Measurements from ENCODE around the gene CLN3. TPM values are rescaled to one million over a fixed set of nuclear protein-coding genes. Genes with fewer than 3 reads are reported as not detected.
"Not testable (repeated sequence)": the region's sequence is repeated elsewhere in the genome, so short reads cannot be mapped to it uniquely, and the experiment has no call there.

Gene CLN3
- total RNA-seq, 1 donor from 2014 or later = 38.1 TPM

GRCh38 chr16:28494121-28494851 lies 2.4 kb upstream of the CLN3 start, which contains the start of gene APOBR:
Gene APOBR, plus strand, starts transcription at chr16:28494643. Its CDS starts 39 bp downstream, at chr16:28494682.
- DNase-seq (ENCODE audit: low spot score) = peak; percentile 65

DNA sequence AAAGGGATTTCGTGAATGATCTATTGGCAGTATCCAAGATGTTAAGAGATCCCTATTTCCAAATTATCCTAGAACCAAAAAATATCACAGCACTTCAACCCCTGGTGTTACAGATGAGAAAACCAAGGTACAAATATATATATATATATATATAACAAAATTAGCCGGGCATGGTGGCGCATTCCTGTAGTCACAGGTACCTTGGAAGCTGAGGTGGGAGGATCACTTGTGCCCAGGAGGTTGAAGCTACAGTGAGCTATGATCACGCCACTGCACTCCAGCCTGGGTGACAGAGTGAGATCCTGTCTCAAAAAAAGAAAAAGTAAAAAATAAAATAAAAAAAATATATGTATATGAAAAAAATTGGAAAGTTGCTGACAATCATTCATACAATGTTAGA lies 637 bp upstream of the CLN3 start:
- DNase-seq (ENCODE audit: low spot score) = no peak

- DNase-seq (ENCODE audit: low spot score) = peak; percentile 18
Measured at GRCh38 chr16:28491230-28491969, 474 bp downstream of the CLN3 start.

DNA sequence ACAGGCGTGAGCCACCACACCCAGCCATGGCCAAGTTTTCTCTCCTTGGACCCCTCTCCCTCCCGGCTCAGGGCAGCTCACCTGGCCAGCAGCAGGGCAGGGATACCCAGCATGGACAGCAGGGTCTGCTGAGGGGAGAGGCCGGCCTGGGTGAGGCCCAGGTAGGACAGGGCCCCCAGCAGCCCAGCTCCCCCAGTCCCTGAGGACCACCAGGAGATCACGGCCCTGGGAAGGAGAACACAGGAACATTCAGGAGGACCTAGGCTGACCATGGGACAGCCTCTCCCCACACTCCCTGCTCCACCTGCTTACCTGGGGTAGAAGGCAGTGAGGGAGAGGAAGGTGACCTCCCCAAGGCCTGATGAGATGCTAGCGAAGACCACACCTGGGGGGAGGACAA lies 5.6 kb downstream of the CLN3 start:
- DNase-seq (ENCODE audit: low spot score) = no peak

GRCh38 chr16:28483361-28483760 lies 8.5 kb downstream of the CLN3 start:
- DNase-seq (ENCODE audit: low spot score) = not testable (repeated sequence)

- no peak for DNase-seq (ENCODE audit: low spot score)
Measured at GRCh38 chr16:28482026-28482425, 9.8 kb downstream of the CLN3 start.

- DNase-seq (ENCODE audit: low spot score) = no peak
Measured at GRCh38 chr16:28478506-28479180, 13.2 kb downstream of the CLN3 start.

DNA sequence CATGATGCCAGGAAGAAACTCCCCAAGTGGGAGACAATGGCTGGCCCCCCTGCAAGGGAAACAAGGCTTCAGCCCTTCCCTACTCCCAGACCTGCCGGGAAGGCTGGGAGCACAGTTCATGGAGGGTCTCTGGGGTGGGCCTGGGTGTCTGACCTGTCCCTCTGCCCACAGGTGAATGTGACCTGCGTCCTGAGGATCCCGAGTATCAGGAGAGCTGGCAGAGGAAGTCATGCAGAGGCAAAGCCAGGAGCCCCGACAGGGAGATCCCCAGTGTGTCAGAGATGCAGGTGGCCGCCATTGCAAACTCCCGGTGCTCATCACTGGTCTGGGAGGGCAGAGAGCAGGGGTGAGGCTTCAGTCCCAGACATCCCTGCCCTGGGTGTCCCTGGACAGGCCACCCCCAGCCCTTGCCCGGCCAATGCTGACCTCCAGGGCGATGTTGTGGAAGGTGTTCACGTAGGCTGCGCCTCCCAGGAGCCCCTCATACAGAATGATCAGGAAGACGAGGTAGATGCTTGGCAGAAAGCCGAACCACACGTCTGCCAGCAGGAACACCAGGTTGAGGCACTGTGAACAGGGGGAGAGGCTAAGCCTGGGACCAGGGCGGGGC lies 14.5 kb downstream of the CLN3 start:
- DNase-seq (ENCODE audit: low spot score) = no peak

- DNase-seq (ENCODE audit: low spot score) = no peak
Measured at GRCh38 chr16:28475221-28475620, 16.7 kb downstream of the CLN3 start.

DNA sequence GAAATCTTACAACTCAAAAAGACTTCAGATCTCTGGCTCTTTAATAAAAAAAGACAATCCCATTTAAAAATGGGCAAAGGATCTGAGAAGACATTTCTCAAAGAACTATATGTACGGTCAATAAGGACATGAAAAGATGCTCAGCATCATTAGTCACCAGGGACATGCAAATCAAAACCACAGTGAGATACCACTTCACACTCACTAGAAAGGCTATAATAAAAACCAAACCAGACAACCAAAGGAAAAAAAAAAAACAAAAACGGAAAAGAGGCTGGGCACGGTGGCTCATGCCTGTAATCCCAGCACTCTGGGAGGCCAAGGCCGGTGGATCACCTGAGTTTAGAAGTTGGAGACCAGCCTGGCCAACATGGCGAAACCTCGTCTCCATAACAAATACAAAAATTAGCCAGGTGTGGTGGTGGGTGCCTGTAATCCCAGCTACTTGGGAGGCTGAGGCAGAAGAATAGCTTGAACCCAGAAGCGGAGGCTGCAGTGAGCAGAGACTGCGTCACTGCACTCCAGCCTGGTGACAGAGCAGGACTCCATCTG lies 18.1 kb downstream of the CLN3 start:
- no peak for DNase-seq (ENCODE audit: low spot score)

- DNase-seq (ENCODE audit: low spot score) = not testable (repeated sequence)
Measured at GRCh38 chr16:28447081-28447480, 44.8 kb downstream of the CLN3 start.

GRCh38 chr16:28446388-28446787 lies 45.5 kb downstream of the CLN3 start:
- DNase-seq (ENCODE audit: low spot score) = not testable (repeated sequence)

DNA sequence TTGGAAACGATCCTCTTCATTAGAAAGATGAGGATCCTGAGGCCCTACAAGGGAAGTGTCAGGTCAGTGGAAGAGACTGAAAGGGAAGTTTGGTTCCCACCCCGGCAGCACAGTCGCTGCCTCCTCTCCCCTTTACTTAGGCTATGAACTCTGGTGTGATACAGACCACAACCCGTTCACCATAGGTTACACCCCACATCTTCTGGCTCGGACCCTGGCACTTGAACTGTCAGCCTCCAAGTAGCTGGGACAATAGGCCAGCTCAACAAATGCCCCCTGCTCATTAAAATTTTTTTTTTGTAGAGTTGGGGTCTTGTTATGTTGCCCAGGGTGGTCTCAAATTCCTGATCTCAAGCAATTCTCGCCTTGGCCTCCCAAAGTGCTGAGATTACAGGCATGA lies 47.9 kb downstream of the CLN3 start:
- not testable (repeated sequence) for DNase-seq (ENCODE audit: low spot score)

DNA sequence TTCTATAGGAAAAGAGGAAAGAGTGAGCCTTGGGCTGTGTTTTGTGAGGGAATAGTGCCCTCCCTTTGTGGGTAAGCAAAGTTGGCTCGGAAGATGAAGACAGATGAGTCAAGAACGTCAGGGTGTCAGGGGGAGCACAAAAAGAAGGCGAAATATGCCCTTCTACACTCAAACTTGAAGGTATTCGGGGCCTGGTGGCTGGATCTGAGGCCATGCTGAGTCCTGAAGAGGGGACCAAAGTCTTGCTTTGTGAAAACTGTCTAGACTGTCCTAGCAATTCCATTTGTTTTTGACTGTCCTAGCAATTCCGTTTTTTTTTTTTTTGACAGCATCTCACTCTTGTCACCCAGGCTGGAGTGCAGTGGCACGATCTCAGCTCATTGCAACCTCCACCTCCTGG lies 53.0 kb downstream of the CLN3 start:
- not testable (repeated sequence) for DNase-seq (ENCODE audit: low spot score)

- DNase-seq (ENCODE audit: low spot score) = not testable (repeated sequence)
Measured at GRCh38 chr16:28435340-28435739, 56.5 kb downstream of the CLN3 start.

Other genes with a start within 250 kb of the CLN3 start
- gene SBK1, start 199.5 kb downstream of the CLN3 start, total RNA-seq = 0.89 TPM
- gene NPIPB6, start 128.6 kb downstream of the CLN3 start, total RNA-seq = 3.3 TPM
- 65.2 TPM for gene EIF3CL, start 88.2 kb downstream of the CLN3 start, total RNA-seq
- gene NPIPB7, start 19.7 kb downstream of the CLN3 start, total RNA-seq = 0.20 TPM
- gene APOBR, start 2.6 kb upstream of the CLN3 start, total RNA-seq = 3.3 TPM
- gene IL27, start 14.8 kb upstream of the CLN3 start, total RNA-seq = not detected
- 44.9 TPM for gene NUPR1, start 46.9 kb upstream of the CLN3 start, total RNA-seq
- gene SGF29, start 61.8 kb upstream of the CLN3 start, total RNA-seq = 18.8 TPM
- 1.1 TPM for gene SULT1A2, start 105.0 kb upstream of the CLN3 start, total RNA-seq
- 23.2 TPM for gene SULT1A1, start 118.0 kb upstream of the CLN3 start, total RNA-seq
- not detected for gene NPIPB8, start 146.0 kb upstream of the CLN3 start, total RNA-seq
- 381 TPM for gene EIF3C, start 219.4 kb upstream of the CLN3 start, total RNA-seq

Data from mucosa of gallbladder (tissue), 1 donor.